GM21529 (cell line): ENCODE measurements around the gene RASSF6.
"Not testable (repeated sequence)": the region's sequence is repeated elsewhere in the genome, so short reads cannot be mapped to it uniquely, and the experiment has no call there.

Experiments used
- ATAC-seq: cut with Tn5 transposase; IDR thresholded peaks from one replicate; pipeline ENCODE4 v1.9.1; 2021; ENCODE audit not compliant: unreplicated experiment

RASSF6 gene

DNA sequence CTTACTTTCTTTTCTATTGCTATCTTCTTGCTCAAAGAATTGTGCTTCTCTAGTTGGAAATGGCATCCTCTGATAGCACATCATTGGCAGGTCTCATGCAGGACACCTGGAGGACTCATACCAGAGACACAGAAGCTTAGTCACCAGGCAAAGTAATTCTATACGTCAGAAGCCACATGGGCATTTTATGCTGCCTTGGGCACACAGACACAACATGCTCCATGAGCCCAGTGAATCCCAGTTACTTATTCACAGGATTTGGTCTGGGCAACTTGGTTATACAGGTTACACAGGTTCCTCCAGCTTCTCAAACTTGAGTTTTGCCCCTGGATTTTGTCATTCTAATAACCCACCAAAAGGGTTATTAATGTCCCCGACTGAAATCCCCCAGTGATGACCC, 7.1 kb downstream of the RASSF6 start:
- no peak for ATAC-seq

DNA sequence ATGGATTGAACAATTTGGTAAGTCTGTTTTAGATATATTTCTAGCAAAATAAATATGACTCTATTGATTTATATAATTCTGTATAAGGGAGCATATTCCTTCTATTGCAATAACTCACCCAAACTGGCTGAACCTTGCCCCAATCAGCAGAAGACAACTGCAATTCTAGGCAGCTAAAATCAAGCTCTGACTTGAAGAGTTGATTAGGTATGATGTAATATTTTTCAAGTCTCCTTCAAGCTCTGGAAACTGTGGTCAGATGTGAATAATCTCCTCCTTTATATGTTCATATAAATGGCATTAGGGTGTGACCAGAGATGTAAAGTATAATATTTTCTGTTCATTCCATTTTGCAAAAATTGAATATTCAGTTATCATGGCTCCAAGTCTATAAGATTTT, 8.2 kb downstream of the RASSF6 start:
- ATAC-seq = no peak

DNA sequence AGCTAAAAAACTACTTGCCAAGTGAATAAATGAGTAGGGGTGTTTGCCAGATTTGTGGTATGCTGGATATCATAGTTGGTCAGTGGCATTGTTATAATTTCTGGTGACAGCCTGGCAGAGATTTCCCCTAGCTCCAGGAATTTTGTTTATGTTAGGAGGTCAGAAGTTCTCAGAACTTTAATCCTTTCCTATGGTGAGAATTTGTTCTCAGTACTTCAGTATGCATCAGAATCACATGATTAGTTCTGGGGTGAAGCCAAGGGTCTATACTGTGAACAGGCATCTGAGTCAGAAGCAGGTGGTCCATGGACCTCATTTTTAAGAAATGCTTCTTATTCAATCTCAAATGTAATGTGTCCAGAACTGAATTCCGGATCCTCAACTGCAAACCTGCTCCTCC, 10.5 kb downstream of the RASSF6 start:
- ATAC-seq = no peak

DNA sequence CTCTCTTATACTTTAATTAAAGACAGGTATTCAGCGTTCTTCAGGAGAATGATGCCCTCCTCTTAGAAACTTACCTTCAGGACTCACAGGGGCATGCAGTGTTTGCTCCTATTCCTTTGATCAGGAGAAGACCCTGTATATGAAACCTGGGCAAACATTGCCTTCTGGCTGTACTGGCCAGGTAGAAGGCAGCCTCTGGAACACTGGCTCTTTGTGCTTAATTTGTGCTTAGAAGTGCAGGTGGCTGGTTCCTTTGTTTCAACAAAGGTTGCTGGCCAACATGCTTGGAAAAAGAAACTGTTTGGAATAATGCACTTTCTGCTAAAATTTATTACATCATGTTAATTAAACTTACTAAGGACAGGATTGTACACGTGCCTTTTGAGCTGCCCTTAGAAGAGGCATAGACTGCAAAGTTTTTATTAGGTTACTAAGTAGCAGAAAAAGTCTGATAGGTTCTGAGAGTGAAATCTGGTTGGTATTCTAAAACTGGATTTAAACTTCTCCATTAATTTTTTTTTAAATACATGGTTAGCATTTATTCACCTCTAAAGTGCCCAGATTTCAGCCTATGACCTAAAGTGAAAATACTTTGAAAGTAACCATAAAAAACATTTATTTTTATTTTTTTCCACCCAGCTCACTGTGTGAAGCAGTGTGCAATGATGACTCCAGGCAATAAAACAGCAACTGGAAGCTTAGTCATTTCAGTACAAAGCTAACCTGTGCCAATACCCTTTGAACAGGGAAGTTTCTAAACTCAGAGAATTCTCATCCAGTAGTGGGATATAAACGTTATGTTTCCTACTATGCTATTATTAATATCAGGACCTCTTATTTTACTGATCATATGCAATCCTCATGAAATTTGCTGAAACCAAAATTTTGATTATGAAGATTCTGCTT, 11.3 kb downstream of the RASSF6 start:
- ATAC-seq = peak; percentile 21

DNA sequence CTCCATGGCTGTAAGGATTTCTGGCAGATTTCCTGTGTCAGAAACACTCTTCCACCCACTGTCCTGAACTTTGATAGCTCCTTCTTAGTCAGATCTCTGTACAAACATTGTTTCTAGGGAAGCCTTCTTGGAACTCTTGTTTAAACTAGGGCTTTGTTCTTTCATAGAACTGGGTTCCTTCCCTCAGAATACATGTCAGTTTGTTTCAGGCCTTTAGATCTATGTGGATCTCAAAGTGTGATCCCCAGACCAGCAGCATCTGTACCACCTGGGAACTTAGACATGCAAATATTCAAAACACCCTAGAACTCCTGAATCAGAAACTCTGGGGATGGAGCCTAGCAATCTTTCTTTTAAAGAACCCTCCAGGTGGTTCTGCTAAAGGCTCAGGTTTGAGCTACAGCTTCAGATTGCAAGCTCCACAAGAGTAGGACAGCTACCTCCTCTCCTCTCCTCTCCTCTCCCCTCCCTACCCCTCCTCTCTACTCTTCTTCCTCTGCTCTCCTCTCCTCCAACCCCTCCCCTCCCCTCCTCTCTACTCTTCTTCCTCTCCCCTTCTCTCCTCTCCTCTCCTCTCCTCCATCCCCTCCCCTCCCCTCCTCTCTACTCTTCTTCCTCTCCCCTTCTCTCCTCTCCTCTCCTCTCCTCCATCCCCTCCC, 12.7 kb downstream of the RASSF6 start:
- ATAC-seq = peak; percentile 31

DNA sequence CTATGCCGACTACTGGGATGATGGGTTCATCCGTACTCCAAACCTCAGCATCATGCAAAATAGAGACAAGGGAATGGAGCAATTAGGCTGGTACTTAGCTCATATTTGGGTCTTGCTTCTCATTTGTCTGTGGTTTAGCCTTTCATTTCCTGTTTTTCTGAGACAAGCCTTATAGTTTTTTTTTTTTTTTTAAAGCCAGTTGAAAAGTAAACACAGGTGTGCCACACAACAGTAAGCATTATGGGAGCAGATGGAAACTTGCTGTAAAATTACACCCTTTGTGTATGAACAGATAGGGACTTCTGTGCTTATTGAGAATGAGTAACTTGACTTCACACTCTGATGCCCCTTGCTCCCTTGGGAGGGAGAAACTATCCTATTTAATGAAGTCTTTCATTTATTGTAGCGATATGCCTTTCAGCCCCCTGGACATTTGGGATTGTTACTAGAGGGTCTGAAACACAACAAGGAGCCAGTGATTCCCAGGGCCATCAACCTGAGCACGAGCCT, 13.7 kb downstream of the RASSF6 start:
- peak; percentile 76 for ATAC-seq

DNA sequence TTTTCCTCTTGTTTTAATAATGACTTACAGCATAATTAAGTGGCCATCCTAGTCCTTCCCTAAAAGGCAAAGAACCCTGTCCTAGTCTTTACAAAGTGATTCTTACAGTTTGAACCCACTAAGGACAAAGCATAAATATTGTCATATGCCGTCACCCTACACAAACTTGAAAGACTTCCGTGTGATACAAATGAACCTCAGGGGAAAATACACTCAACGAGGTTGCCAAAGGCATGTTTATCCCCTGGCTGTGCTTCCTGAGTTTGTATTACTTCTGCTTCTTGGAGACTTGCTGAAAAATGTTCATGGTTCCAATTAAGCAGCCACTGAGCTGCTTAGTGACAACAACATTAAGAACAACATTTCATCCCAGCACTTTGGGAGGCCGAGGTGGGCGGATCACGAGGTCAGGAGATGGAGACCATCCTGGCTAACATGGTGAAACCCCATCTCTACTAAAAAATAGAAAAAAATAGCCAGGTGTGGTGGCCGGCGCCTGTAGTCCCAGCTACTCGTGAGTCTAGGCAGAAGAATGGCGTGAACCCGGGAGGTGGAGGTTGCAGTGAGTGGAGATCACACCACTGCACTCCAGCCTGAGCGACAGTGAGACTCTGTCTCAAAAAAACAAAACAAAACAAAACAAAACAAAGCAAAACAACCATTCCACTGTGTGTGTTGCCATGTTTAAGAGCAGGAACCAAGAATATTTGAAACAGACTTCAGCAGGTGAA, 16.2 kb downstream of the RASSF6 start:
- no peak for ATAC-seq

DNA sequence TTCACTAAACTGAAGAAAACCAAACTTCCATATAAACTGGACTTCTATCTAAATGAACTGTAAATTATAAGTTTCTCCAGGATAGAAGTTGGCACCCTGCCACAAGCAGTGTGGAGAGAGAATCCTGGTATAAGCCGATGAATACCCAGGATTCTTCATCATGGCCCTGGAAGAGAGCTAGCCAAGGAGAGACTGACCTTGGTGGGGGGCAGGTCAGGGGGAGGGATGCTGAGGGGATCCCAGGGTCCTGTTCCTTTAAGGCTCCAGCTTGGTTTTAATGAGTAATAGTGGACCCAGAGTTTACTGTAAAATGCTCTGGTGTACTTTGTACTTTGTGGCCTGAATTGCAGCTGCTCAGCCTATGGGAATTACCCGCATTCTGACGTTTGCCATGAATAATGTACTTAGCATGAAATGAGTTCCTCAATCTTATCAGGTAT, 16.9 kb downstream of the RASSF6 start:
- ATAC-seq = peak; percentile 33

DNA sequence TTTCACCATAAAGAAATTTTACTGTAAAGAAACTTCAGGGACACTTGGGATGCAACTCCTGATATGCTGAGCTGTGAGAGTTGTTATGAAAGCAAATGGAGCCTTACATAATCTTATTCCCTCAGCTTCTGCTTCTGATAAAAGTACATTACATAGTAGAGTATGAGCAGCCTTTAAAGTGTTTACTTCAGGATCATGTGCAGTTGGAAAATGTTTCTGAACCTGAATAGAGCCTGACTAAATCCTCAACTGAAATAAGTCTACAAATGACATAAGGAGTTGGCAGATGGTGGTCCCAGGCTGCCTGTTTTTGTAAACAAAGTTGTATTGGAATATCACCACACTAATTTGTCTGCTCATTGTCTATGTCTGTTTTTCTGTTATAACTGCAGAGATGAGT, 19.3 kb downstream of the RASSF6 start:
- ATAC-seq = no peak

DNA sequence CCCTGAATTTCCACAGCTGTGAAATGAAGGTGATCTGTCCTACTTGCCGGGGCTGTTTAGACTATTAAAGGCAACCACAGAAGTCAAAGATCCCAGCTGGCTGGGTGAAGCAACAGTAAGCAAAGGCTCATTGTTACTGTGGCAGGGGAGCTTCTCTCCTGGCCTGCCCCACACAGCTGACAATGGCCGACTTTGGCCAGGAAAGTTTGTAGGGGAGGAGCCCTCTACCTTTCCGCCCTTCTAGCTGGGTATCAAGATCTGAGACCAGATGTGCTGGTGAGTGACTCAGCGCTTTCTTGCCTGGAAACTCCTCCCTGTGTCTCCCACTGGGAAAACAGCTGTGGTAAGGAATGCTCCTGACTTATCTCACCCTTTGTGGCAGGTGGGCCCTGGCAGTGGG, 21.1 kb downstream of the RASSF6 start:
- ATAC-seq = no peak

DNA sequence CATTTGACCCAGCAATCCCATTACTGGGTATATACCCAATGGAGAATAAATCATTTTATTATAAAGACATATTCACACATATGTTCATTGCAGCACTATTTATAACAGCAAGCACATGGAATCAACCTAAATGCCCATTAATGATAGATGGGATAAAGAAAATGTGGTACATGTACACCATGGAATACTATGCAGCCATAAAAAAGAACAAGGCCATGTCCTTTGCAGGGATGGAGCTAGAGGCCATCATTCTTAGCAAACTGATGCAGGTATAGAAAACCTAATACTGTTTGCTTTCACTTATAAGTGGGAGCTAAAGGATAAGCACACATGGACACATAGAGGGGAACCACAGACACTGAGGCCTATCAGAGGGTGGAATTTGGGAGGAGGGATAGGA, 22.6 kb downstream of the RASSF6 start:
- ATAC-seq = no peak

DNA sequence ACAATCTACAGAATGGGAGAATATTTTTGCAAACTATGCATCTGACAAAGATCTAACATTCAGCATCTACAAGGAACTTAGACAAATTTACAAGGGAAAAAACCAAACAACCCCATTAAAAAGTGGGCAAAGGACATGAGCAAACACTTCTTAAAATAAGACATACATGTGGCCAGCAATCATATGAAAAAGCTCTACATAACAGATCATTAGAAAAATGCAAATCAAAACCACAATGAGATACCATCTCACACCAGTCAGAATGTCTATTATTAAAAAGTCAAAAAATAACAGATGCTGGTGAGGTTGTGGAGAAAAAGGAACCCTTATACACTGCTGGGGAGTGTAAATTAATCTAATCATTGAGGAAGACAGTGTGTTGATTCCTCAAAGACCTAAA, 23.1 kb downstream of the RASSF6 start:
- not testable (repeated sequence) for ATAC-seq

DNA sequence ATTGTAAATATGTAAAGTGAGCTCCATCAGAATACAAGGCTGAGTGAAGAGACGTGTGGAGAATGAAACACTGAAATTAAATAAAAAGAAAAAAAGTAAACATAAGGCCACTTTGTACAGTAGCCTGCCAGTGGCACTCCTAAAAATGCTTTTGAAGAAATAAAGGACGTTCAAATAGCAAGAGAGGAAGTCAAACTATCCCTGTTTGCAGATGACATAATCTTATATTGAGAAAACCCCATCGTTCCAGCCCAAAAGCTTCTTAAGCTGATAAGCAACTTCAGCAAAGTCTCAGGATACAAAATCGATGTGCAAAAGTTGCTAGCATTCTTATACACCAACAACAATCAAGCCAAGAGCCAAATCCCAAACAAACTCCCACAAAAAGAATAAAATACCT, 24.2 kb downstream of the RASSF6 start:
- ATAC-seq = no peak

DNA sequence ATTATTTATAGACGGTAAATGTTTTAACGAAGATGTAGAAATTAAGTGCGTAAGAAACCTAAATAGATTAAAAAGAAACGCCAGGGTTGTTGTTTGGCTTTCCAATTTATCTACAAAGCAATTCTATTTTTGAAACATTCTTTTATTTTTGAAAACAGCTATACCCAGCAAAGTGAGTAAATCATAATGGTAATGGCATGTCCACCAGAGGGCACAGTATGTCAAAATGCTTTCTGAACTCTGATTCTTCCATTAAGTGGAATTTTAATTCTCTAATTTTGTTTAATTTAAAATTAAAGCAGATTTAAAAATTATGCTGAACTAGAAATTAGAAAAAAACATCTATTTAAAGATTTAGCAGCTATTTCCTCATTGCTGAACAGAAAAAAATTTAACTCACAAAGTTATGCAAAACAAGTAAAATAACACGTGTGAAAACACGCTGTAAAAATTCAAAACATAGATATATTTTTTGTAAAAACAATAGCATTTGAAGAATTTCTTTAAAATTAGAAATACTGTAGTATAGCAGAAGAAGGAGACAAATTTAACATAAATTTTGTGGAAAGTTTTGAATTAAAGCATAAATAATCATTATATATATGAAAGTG, 26.5 kb downstream of the RASSF6 start:
- ATAC-seq = no peak

DNA sequence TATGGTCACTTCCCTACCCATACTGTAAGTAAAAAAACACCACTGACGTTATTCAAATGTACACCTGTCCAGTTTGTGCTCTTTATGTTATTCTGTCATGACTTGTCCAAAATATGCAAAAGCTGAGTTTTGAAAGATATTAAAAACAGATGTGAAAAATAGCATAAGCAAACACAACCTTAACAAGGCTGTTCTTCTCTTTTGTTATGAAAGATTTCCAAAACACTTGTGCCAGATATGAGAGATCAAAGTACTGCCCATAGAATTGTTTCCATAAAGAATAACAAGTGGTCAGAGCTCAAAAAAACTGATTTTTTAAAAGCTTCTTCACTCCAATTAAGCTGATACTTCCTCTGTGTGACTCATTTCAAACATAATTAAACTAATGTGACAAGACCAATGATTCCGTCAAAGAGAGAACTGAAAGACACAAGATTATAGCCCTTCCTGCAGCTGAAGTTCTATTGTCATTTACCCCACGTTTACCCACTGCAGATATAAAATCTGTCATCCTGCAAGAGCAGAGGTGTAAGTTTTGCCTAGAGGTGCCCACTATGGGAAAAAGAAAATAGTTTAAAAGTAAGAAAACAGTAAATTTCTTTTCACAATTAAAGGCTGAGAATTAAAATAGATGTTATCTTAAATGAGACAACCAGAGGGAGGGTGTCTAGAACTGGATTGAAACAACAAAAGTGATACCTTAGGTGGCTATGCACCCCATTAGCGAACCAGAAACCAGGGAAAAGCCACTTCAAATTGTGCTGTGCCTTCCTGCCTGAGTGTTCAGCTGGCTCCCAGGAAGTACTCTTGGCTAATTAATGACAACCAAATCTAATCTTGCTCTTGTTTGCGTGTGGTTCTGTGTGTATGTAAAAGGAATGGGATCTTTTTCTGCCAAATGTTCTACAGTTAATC, 30.1 kb downstream of the RASSF6 start:
- ATAC-seq = peak; percentile 90

DNA sequence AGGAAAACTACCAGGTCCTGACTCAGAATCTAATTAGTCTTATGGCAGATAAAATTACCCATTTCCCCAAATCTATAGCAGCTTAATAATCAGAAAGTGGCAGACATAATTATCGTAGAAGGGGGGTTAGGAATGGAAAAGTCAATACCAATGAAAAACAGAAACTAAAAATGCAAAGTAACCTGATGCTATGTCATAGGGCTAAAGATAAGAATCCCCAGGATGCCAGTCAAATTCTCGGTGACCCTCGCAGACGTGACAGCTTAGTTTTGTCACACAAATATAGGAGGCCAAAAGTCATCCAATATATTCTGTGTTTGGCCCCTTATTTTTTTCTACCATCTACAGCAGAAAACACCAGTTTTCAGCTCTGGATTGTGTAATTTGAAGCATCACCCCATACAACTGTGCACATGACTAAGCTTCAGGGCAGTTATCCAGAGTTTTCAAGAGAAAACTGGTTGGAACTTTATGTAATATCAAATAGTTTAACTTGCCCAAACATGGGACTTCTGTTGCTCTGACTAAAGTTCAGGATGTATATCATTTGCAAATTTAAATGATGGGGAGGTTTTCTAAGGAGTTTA, 30.9 kb downstream of the RASSF6 start:
- peak; percentile 15 for ATAC-seq

DNA sequence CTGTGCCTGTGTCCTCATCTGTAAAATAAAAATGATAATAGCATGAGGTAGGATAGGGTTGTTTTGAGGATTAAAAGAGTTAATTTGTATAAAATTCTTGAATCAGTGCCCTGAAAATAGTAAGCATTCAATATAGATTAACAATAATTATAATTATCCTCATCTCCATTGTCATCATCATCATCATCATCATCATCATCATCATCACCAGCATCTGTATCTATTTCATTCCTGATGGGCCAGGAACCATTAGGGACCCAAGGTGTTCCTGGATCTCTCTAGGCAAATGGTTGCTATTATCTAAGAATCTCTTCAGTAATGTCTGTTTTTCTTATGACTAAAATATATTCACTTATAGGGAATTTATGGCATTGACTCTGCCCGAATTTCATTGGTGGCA, 31.6 kb downstream of the RASSF6 start:
- ATAC-seq = no peak

DNA sequence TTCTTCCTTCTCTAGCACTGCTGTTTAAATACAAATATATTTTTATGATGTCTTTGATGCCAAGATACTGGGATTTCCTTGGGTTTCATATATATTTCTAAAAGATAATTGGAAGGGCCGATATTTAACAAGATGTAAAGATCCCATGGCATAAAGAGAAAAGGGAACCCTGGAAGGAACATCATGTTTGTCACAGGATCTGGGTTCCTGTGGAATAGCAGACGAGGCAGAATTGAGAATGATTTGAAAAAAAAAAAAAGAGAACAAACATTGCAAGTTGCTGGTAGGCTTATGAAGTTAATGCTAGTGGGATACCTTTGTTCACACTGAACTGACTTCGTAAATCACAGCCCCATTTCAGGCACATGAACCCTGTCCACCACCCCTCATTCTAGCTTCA, 33.6 kb downstream of the RASSF6 start:
- ATAC-seq = no peak

DNA sequence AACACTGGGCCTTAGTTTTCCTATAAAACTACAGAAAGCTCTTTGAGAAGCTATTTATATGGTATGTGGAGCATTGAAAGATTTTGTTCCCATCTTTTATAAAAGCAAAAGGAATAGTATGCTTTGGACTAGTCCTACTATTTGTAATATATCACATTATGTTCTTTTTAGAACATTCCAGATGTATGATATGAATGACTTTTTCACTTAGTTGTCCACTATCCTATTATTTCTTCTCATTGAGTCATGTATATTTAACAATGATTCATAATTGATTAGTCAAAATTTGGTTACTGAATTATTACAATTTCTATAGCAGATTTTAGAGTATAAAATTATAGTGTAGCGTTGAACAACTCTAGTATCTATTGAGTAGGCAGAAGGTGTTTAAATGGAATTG, 34.2 kb downstream of the RASSF6 start:
- ATAC-seq = no peak

DNA sequence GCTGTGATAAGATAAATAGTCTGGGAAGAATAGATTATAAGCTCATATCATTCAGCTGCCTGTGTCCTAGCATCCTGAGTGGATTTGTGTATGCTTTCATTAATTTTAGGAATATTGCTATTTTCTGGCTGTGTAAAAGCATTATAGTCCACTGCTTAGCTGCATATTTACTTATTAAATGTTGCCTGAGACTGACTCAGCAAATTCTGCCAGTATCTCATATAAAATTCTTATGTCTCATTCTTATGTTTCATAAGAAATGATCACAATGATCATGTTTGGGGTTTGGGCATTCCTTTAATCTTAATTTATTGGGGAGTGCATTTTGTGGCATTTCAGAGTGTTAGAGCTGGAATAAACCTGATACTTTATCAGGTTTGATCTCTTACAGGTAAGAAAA, 34.9 kb downstream of the RASSF6 start:
- no peak for ATAC-seq
